Measurements from ENCODE around the gene RIMS1. TPM values are rescaled to one million over a fixed set of nuclear protein-coding genes. Genes with fewer than 3 reads are reported as not detected.

The RIMS1 gene
- polyA plus RNA-seq, 3 donors from 2014 or later = not detected

- no peaks in the 10 kb centered on the region for H3K4me1 Mint-ChIP-seq
Measured at GRCh38 chr6:72374172-72374571, 487.8 kb downstream of the RIMS1 start.

GRCh38 chr6:72374857-72375256 is 488.5 kb downstream of the RIMS1 start:
- no peak overlapping the region for H3K27ac Mint-ChIP-seq
- H3K4me3 Mint-ChIP-seq = no peak overlapping the region
- H3K36me3 Mint-ChIP-seq = no peaks in the 10 kb centered on the region
- H3K27me3 Mint-ChIP-seq (ENCODE audit: low read depth in 3 of 3) = peaks cover 0 to 4% (median 2%) of the 10 kb centered on the region in 3 donors
- no peak for DNase-seq
- no peaks in the 10 kb centered on the region for H3K4me1 Mint-ChIP-seq
- H3K9me3 Mint-ChIP-seq = peaks cover 0 to 2% (median 0%) of the 10 kb centered on the region in 6 donors

More at GRCh38 chr6:72374172-72374571, 487.8 kb downstream of the RIMS1 start:
- no peak for DNase-seq
- no peak overlapping the region for H3K4me3 Mint-ChIP-seq
- H3K27ac Mint-ChIP-seq = no peak overlapping the region
- no peaks in the 10 kb centered on the region for H3K36me3 Mint-ChIP-seq
- peaks cover 0 to 2% (median 0%) of the 10 kb centered on the region in 6 donors for H3K9me3 Mint-ChIP-seq
- peaks cover 0 to 4% (median 2%) of the 10 kb centered on the region in 3 donors for H3K27me3 Mint-ChIP-seq (ENCODE audit: low read depth in 3 of 3)

- Mint-ChIP-seq H3K27ac (no peak overlapping the region), H3K9me3 (peaks cover 0 to 2% (median 0%) of the 10 kb centered on the region in 6 donors), H3K4me3 (no peak overlapping the region), H3K4me1 (no peaks in the 10 kb centered on the region), H3K27me3 (ENCODE audit: low read depth in 3 of 3) (peaks cover 0 to 4% (median 0%) of the 10 kb centered on the region in 3 donors), H3K36me3 (no peaks in the 10 kb centered on the region)
- DNase-seq = no peak
Measured at GRCh38 chr6:72376736-72377135, 490.4 kb downstream of the RIMS1 start.

GRCh38 chr6:72381076-72381475 is 494.7 kb downstream of the RIMS1 start:
- Mint-ChIP-seq H3K27ac (no peak overlapping the region), H3K9me3 (peaks cover 0 to 5% (median 0%) of the 10 kb centered on the region in 6 donors), H3K27me3 (ENCODE audit: low read depth in 3 of 3) (peaks cover 0 to 6% (median 0%) of the 10 kb centered on the region in 3 donors), H3K4me1 (no peaks in the 10 kb centered on the region), H3K36me3 (no peaks in the 10 kb centered on the region), H3K4me3 (no peak overlapping the region)
- no peak for DNase-seq

- H3K9me3 Mint-ChIP-seq = peaks cover 0 to 5% (median 0%) of the 10 kb centered on the region in 6 donors
- H3K36me3 Mint-ChIP-seq = no peaks in the 10 kb centered on the region
- no peak overlapping the region for H3K4me3 Mint-ChIP-seq
- H3K27me3 Mint-ChIP-seq (ENCODE audit: low read depth in 3 of 3) = peaks cover 3% of the 10 kb centered on the region in 3 donors
- no peak for DNase-seq
- H3K4me1 Mint-ChIP-seq = no peaks in the 10 kb centered on the region
- no peak overlapping the region for H3K27ac Mint-ChIP-seq
Measured at GRCh38 chr6:72382602-72383529, 496.5 kb downstream of the RIMS1 start.

- no peak for DNase-seq
- H3K27me3 Mint-ChIP-seq (ENCODE audit: low read depth in 3 of 3) = peaks cover 3 to 7% (median 5%) of the 10 kb centered on the region in 3 donors
- no peaks in the 10 kb centered on the region for H3K4me1 Mint-ChIP-seq
- H3K4me3 Mint-ChIP-seq = no peak overlapping the region
- H3K36me3 Mint-ChIP-seq = no peaks in the 10 kb centered on the region
- no peak overlapping the region for H3K27ac Mint-ChIP-seq
- H3K9me3 Mint-ChIP-seq = peaks cover 0 to 3% (median 0%) of the 10 kb centered on the region in 6 donors
Measured at GRCh38 chr6:72386324-72386723, 500.0 kb downstream of the RIMS1 start.

- Mint-ChIP-seq H3K27ac (no peak overlapping the region), H3K4me1 (no peaks in the 10 kb centered on the region), H3K36me3 (no peaks in the 10 kb centered on the region), H3K9me3 (peaks cover 0 to 3% (median 0%) of the 10 kb centered on the region in 6 donors), H3K27me3 (ENCODE audit: low read depth in 3 of 3) (peaks cover 3 to 5% (median 4%) of the 10 kb centered on the region in 3 donors), H3K4me3 (no peak overlapping the region)
- no peak for DNase-seq
Measured at GRCh38 chr6:72389698-72390097, 503.3 kb downstream of the RIMS1 start.

- Mint-ChIP-seq H3K4me3 (no peak overlapping the region), H3K4me1 (no peaks in the 10 kb centered on the region), H3K36me3 (no peaks in the 10 kb centered on the region), H3K27me3 (ENCODE audit: low read depth in 3 of 3) (peaks cover 3 to 7% (median 5%) of the 10 kb centered on the region in 3 donors), H3K9me3 (peaks cover 0 to 3% (median 0%) of the 10 kb centered on the region in 6 donors), H3K27ac (no peak overlapping the region)
- no peak for DNase-seq
Measured at GRCh38 chr6:72390548-72390947, 504.2 kb downstream of the RIMS1 start.

GRCh38 chr6:72401865-72402264 is 515.5 kb downstream of the RIMS1 start:
- H3K27ac Mint-ChIP-seq = no peak overlapping the region
- H3K4me1 Mint-ChIP-seq = no peaks in the 10 kb centered on the region
- H3K36me3 Mint-ChIP-seq = no peaks in the 10 kb centered on the region
- H3K27me3 Mint-ChIP-seq (ENCODE audit: low read depth in 3 of 3) = peaks cover 0 to 9% (median 2%) of the 10 kb centered on the region in 3 donors
- H3K9me3 Mint-ChIP-seq = no peaks in the 10 kb centered on the region
- no peak overlapping the region for H3K4me3 Mint-ChIP-seq
- no peak for DNase-seq

GRCh38 chr6:72403413-72403812 is 517.1 kb downstream of the RIMS1 start:
- no peak overlapping the region for H3K27ac Mint-ChIP-seq
- H3K9me3 Mint-ChIP-seq = no peaks in the 10 kb centered on the region
- H3K36me3 Mint-ChIP-seq = no peaks in the 10 kb centered on the region
- no peak overlapping the region for H3K4me3 Mint-ChIP-seq
- DNase-seq = no peak
- H3K4me1 Mint-ChIP-seq = no peaks in the 10 kb centered on the region
- peaks cover 2 to 3% (median 3%) of the 10 kb centered on the region in 3 donors for H3K27me3 Mint-ChIP-seq (ENCODE audit: low read depth in 3 of 3)

- peaks cover 1 to 9% (median 2%) of the 10 kb centered on the region in 3 donors for H3K27me3 Mint-ChIP-seq (ENCODE audit: low read depth in 3 of 3)
- no peaks in the 10 kb centered on the region for H3K36me3 Mint-ChIP-seq
- H3K4me3 Mint-ChIP-seq = no peak overlapping the region
- H3K4me1 Mint-ChIP-seq = no peaks in the 10 kb centered on the region
- no peak for DNase-seq
- H3K27ac Mint-ChIP-seq = no peak overlapping the region
- no peaks in the 10 kb centered on the region for H3K9me3 Mint-ChIP-seq
Measured at GRCh38 chr6:72406517-72406916, 520.2 kb downstream of the RIMS1 start.

GRCh38 chr6:72410769-72411168 is 524.4 kb downstream of the RIMS1 start:
- Mint-ChIP-seq H3K36me3 (no peaks in the 10 kb centered on the region), H3K4me3 (no peak overlapping the region)

GRCh38 chr6:72411872-72412708 is 525.7 kb downstream of the RIMS1 start:
- H3K27ac Mint-ChIP-seq = no peak overlapping the region
- peaks cover 2 to 9% (median 6%) of the 10 kb centered on the region in 3 donors for H3K27me3 Mint-ChIP-seq (ENCODE audit: low read depth in 3 of 3)
- H3K4me1 Mint-ChIP-seq = no peaks in the 10 kb centered on the region

More at GRCh38 chr6:72410769-72411168, 524.4 kb downstream of the RIMS1 start:
- no peak overlapping the region for H3K27ac Mint-ChIP-seq
- H3K27me3 Mint-ChIP-seq (ENCODE audit: low read depth in 3 of 3) = peaks cover 2 to 9% (median 7%) of the 10 kb centered on the region in 3 donors
- no peaks in the 10 kb centered on the region for H3K4me1 Mint-ChIP-seq
- peaks cover 0 to 1% (median 0%) of the 10 kb centered on the region in 6 donors for H3K9me3 Mint-ChIP-seq
- no peak for DNase-seq

GRCh38 chr6:72412709-72413044 is 526.3 kb downstream of the RIMS1 start:
- Mint-ChIP-seq H3K4me3 (no peak overlapping the region), H3K27ac (no peak overlapping the region), H3K4me1 (no peaks in the 10 kb centered on the region), H3K9me3 (peaks cover 0 to 1% (median 0%) of the 10 kb centered on the region in 6 donors), H3K36me3 (no peaks in the 10 kb centered on the region), H3K27me3 (ENCODE audit: low read depth in 3 of 3) (peaks cover 2 to 7% (median 6%) of the 10 kb centered on the region in 3 donors)
- no peak for DNase-seq

More at GRCh38 chr6:72411872-72412708, 525.7 kb downstream of the RIMS1 start:
- no peaks in the 10 kb centered on the region for H3K36me3 Mint-ChIP-seq
- peak; percentile 73 to 82 (median 75) for DNase-seq
- peaks cover 0 to 1% (median 0%) of the 10 kb centered on the region in 6 donors for H3K9me3 Mint-ChIP-seq
- H3K4me3 Mint-ChIP-seq = no peak overlapping the region
